GM18519 (cell line): Measurements from ENCODE around the gene CD93.

ENCODE experiments used
- ATAC-seq: cut with Tn5 transposase; IDR thresholded peaks from one replicate; pipeline ENCODE4 v1.9.1; 2021; ENCODE audit warnings: mild to moderate bottlenecking, moderate library complexity; ENCODE audit not compliant: unreplicated experiment, low FRiP score

CD93 gene

GRCh38 chr20:23039885-23040508 lies 46.1 kb downstream of the CD93 start:
- ATAC-seq, result no peak

- no peak for ATAC-seq
These were observed 46.8 kb downstream of the CD93 start for GRCh38 chr20:23039136-23039875.

GRCh38 chr20:23037017-23037481 lies 49.1 kb downstream of the CD93 start:
- ATAC-seq, result no peak

GRCh38 chr20:23036371-23036770 lies 49.8 kb downstream of the CD93 start:
- ATAC-seq, result no peak

GRCh38 chr20:23035731-23036130 lies 50.4 kb downstream of the CD93 start:
- no peak for ATAC-seq

- ATAC-seq, result no peak
These were observed 51.1 kb downstream of the CD93 start, which contains the start of gene SSTR4 for GRCh38 chr20:23034721-23035671. TSS of gene SSTR4 (plus strand) at chr20:23035312. CDS start at chr20:23035484, 172 bp downstream.

- no peak for ATAC-seq
These were observed 52.2 kb downstream of the CD93 start for GRCh38 chr20:23033918-23034317.

- ATAC-seq, result no peak
These were observed 53.4 kb downstream of the CD93 start for GRCh38 chr20:23032750-23033078.

- ATAC-seq, result no peak
These were observed 53.9 kb downstream of the CD93 start for GRCh38 chr20:23032056-23032749.

GRCh38 chr20:23031346-23031745 lies 54.8 kb downstream of the CD93 start:
- ATAC-seq, result no peak
